ENCODE results near the gene AKAP13.

DNA sequence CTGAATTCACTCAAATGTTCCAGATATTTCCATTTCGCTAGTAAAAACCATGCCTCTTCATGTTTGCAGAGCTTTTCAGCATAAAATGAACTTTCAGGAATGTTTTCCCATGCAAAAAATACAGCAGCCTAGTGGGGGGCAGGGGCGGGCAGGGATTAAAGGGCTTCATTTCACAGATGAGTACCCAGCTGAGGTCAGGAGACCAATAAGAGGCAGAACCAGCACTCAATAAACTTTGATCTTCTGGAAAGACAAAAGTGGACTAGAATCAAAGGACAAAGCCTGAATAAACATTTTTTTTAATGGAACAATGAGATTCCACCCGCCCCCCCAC lies 406.3 kb downstream of the AKAP13 start:
- TF ChIP-seq POLR2A (IDR thresholded peaks at IDR 0.05; ENCODE audit: low read depth, low read length) (no peak), POU2F2 (IDR thresholded peaks at IDR 0.05; ENCODE audit: low read depth, low read length) (no peak)

Data from GM12891 (cell line).